SU-DHL-6 (cell line): ENCODE measurements around the gene ITIH1.

Experiments
- H2AFZ ChIP-seq: fragments of 200-600 bp; sonication (generic); 2 replicates; pipeline ENCODE4 v1.6.1; 2014; ENCODE audit warnings: low read depth, mild to moderate bottlenecking, moderate library complexity, mixed read lengths, antibody characterized with exemption, low read length; ENCODE audit not compliant: severe bottlenecking
- H3F3A ChIP-seq: fragments of 200-600 bp; shearing (Covaris generic); 2 replicates; pipeline ENCODE4 v1.6.0; 2016; ENCODE audit warnings: antibody characterized with exemption, mild to moderate bottlenecking; ENCODE audit not compliant: insufficient read depth
- H3K27ac ChIP-seq: fragments of 200-600 bp; sonication (generic); 2 replicates; pipeline ENCODE4 v1.5.1; 2016; ENCODE audit warnings: low read depth, mild to moderate bottlenecking, low read length, moderate library complexity, mixed read lengths
- H3K27me3 ChIP-seq: fragments of 200-600 bp; sonication (generic), shearing (Covaris generic); 2 replicates; pipeline ENCODE4 v1.6.0; 2014; ENCODE audit warnings: mild to moderate bottlenecking, low read length
- H3K36me3 ChIP-seq: fragments of 200-600 bp; sonication (generic); 2 replicates; pipeline ENCODE4 v1.6.1; 2014; ENCODE audit warnings: mild to moderate bottlenecking, low read length, mixed read lengths
- H3K4me2 ChIP-seq: fragments of 300-600, 200-600 bp; shearing (Covaris generic), sonication (generic); 2 replicates; pipeline ENCODE4 v1.6.0; 2014; ENCODE audit warnings: low read length, low read depth, mild to moderate bottlenecking; ENCODE audit not compliant: poor library complexity, severe bottlenecking
- H3K4me3 ChIP-seq: fragments of 200-600 bp; sonication (generic); 2 replicates; pipeline ENCODE4 v1.5.1; 2014; ENCODE audit warnings: antibody characterized with exemption, low read length, mild to moderate bottlenecking, mixed read lengths; ENCODE audit not compliant: insufficient read depth, poor library complexity, severe bottlenecking
- H3K79me2 ChIP-seq: fragments of 200-600 bp; sonication (generic); 2 replicates; pipeline ENCODE4 v1.6.1; 2014; ENCODE audit warnings: mild to moderate bottlenecking, low read length, moderate library complexity; ENCODE audit not compliant: insufficient read depth
- H3K9ac ChIP-seq: fragments of 200-600 bp; sonication (generic); 2 replicates; pipeline ENCODE4 v1.7.0; 2014; ENCODE audit warnings: mild to moderate bottlenecking, low read length
- H3K9me2 ChIP-seq: fragments of 200-600 bp; sonication (generic); replicated peaks from 2 replicates; pipeline ENCODE4 v1.6.1; 2014; ENCODE audit warnings: low read length; ENCODE audit not compliant: insufficient read depth
- H3K9me3 ChIP-seq: fragments of 200-600 bp; sonication (generic); 2 replicates; pipeline ENCODE4 v1.6.1; 2014; ENCODE audit warnings: low read length, mixed read lengths; ENCODE audit not compliant: insufficient read depth
- H4K20me1 ChIP-seq: fragments of 200-600 bp; sonication (generic); 2 replicates; pipeline ENCODE4 v1.6.1; 2014; ENCODE audit warnings: low read depth, mild to moderate bottlenecking, antibody characterized with exemption, low read length, moderate library complexity, mixed read lengths
- EZH2phosphoT487 ChIP-seq: fragments of 200-600 bp; sonication (generic), shearing (Covaris generic); conservative IDR thresholded peaks from 2 replicates; pipeline ENCODE4 v1.6.1; 2018; ENCODE audit warnings: mild to moderate bottlenecking, antibody characterized with exemption, low read length, moderate library complexity, mixed read lengths
- TF ChIP-seq, protein P1 (sequence below): fragments of 200-600 bp; sonication (generic); IDR thresholded peaks from one replicate; pipeline ENCODE4 v1.5.1; 2017; ENCODE audit warnings: antibody characterized with exemption, mild to moderate bottlenecking, low read length, moderate library complexity; ENCODE audit not compliant: insufficient read depth, poor library complexity, severe bottlenecking

ITIH1 gene

GRCh38 chr3:52811452-52812011, 34.1 kb downstream of the ITIH1 start:
- H3K4me3 ChIP-seq, result no peak overlapping the region
- no peaks in the 10 kb centered on the region for H4K20me1 ChIP-seq
- TF ChIP-seq EZH2phosphoT487, result no peak
- TF ChIP-seq, protein P1, sequence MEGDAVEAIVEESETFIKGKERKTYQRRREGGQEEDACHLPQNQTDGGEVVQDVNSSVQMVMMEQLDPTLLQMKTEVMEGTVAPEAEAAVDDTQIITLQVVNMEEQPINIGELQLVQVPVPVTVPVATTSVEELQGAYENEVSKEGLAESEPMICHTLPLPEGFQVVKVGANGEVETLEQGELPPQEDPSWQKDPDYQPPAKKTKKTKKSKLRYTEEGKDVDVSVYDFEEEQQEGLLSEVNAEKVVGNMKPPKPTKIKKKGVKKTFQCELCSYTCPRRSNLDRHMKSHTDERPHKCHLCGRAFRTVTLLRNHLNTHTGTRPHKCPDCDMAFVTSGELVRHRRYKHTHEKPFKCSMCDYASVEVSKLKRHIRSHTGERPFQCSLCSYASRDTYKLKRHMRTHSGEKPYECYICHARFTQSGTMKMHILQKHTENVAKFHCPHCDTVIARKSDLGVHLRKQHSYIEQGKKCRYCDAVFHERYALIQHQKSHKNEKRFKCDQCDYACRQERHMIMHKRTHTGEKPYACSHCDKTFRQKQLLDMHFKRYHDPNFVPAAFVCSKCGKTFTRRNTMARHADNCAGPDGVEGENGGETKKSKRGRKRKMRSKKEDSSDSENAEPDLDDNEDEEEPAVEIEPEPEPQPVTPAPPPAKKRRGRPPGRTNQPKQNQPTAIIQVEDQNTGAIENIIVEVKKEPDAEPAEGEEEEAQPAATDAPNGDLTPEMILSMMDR, result no peak
- no peak overlapping the region for H2AFZ ChIP-seq
- no peak overlapping the region for H3K4me2 ChIP-seq
- H3K36me3 ChIP-seq, result no peaks in the 10 kb centered on the region
- H3K9ac ChIP-seq, result no peak overlapping the region
- no peaks in the 10 kb centered on the region for H3K79me2 ChIP-seq
- no peaks in the 10 kb centered on the region for H3K9me3 ChIP-seq
- no peaks in the 10 kb centered on the region for H3K27me3 ChIP-seq
- no peaks in the 10 kb centered on the region for H3F3A ChIP-seq
- no peak overlapping the region for H3K27ac ChIP-seq
- H3K9me2 ChIP-seq, result no peaks in the 10 kb centered on the region

GRCh38 chr3:52813810-52814209, 36.4 kb downstream of the ITIH1 start:
- Histone ChIP-seq H3K9me3 (no peaks in the 10 kb centered on the region), H3K9ac (no peak overlapping the region), H3K4me2 (no peak overlapping the region), H3K79me2 (no peaks in the 10 kb centered on the region), H3K4me3 (no peak overlapping the region), H3K9me2 (no peaks in the 10 kb centered on the region), H3F3A (no peaks in the 10 kb centered on the region), H4K20me1 (no peaks in the 10 kb centered on the region), H3K27me3 (no peaks in the 10 kb centered on the region), H3K27ac (no peak overlapping the region), H3K36me3 (no peaks in the 10 kb centered on the region), H2AFZ (no peak overlapping the region)
- no peak for TF ChIP-seq EZH2phosphoT487
- TF ChIP-seq, protein P1, result no peak

GRCh38 chr3:52816199-52816598, 38.8 kb downstream of the ITIH1 start:
- Histone ChIP-seq H3K27ac (no peak overlapping the region), H3K27me3 (no peaks in the 10 kb centered on the region), H3K36me3 (no peaks in the 10 kb centered on the region), H3K9me3 (no peaks in the 10 kb centered on the region), H3K4me2 (no peak overlapping the region), H3F3A (no peaks in the 10 kb centered on the region), H3K4me3 (no peak overlapping the region), H3K9me2 (no peaks in the 10 kb centered on the region), H2AFZ (no peak overlapping the region), H3K79me2 (no peaks in the 10 kb centered on the region), H3K9ac (no peak overlapping the region), H4K20me1 (no peaks in the 10 kb centered on the region)
- TF ChIP-seq, protein P1, result no peak
- no peak for TF ChIP-seq EZH2phosphoT487
